Stomach (tissue), 9 donors: Measurements from ENCODE around the gene HDAC11. TPM values are rescaled to one million over a fixed set of nuclear protein-coding genes. Genes with fewer than 3 reads are reported as not detected.

Experiments
- DNase-seq, 2 donors: peaks; one replicate each; pipeline versions ENCODE4 v3.0.0 to v3.0.0-alpha.2; 2013 to 2019
- H3K27ac ChIP-seq, 5 donors: fragments of 200-600 bp in 4 of 5; sonication (generic) in 4 of 5; one replicate each; pipeline ENCODE4 v1.5.1; 2013 to 2019; ENCODE audit warnings: mild to moderate bottlenecking in 1 of 5, moderate library complexity in 1 of 5
- H3K27me3 ChIP-seq, 3 donors: fragments of 200-600 bp; sonication (generic); one replicate each; pipeline ENCODE4 v1.5.1; 2017 to 2019; ENCODE audit warnings: mixed run types in 1 of 3
- H3K36me3 ChIP-seq, 4 donors: fragments of 200-600 bp; sonication (generic); 1 replicate in 3 of 4; 2 replicates in 1 of 4; pipeline ENCODE4 v1.5.1; 2016 to 2019
- H3K4me1 ChIP-seq, 4 donors: fragments of 200-600 bp; sonication (generic); one replicate each; pipeline ENCODE4 v1.5.1; 2016 to 2019
- H3K4me3 ChIP-seq, 4 donors: fragments of 200-600 bp; sonication (generic) in 3 of 4; one replicate each; pipeline ENCODE4 v1.5.1; 2016 to 2019; ENCODE audit warnings: mild to moderate bottlenecking in 1 of 4
- H3K9me3 ChIP-seq, 4 donors: fragments of 200-600 bp; sonication (generic); one replicate each; pipeline ENCODE4 v1.5.1; 2016 to 2019
- CTCF ChIP-seq, 7 experiments: fragments of 450-650 bp in 4 of 7; fragments of 200-600 bp in 3 of 7; sonication (generic) in 3 of 7; IDR thresholded peaks; one replicate each; pipeline ENCODE4 v1.5.1; 2016 to 2019; ENCODE audit warnings: antibody characterized with exemption in 7 of 7, control low read depth in 2 of 7, mild to moderate bottlenecking in 1 of 7
- EP300 ChIP-seq: sonication (generic); formaldehyde crosslinking; IDR thresholded peaks from one replicate; pipeline ENCODE4 v1.6.1; 2017; ENCODE audit warnings: antibody characterized with exemption
- POLR2A ChIP-seq, 4 donors: fragments of 450-650 bp; IDR thresholded peaks; one replicate each; pipeline ENCODE4 v1.6.1; 2016; ENCODE audit warnings: antibody characterized with exemption in 4 of 4, control low read depth in 2 of 4, mild to moderate bottlenecking in 1 of 4, moderate library complexity in 1 of 4
- POLR2AphosphoS5 ChIP-seq, 3 donors: sonication (generic); formaldehyde crosslinking; IDR thresholded peaks; one replicate each; pipeline ENCODE4 v1.6.1; 2016; ENCODE audit warnings: antibody characterized with exemption in 3 of 3
- WGBS, 5 donors: extraction: QIAGEN DNeasy Blood & Tissue Kit in 3 of 5; methylation state at CpG; one replicate each; pipeline versions ENCODE4 v1.1.5 to v1.1.7; 2013 to 2018; 5-methylcytosine and 5-hydroxymethylcytosine counted together
- intact Hi-C: fragments of 100-400 bp; cut with DNase I; formaldehyde crosslinking; loops from one replicate; pipeline ENCODE4 v1.15.1; 2023; ENCODE audit warnings: low total_unique reads
- polyA plus RNA-seq, 3 donors: library from polyadenylated mRNA; stranded (reverse); fragments of 200-250 nt; gene quantifications; one replicate each; pipeline ENCODE4 v1.2.3, GENCODE V29; 2013
- total RNA-seq, 5 donors: library from RNA; depleted of rRNA; stranded (reverse); fragments of >200 nt; gene quantifications; one replicate each; pipeline versions ENCODE4 v1.1.0 to v1.2.3, GENCODE V29; 2014 to 2016
- donor health status: healthy with polysubstance abuse.
- donor health status: Bipolar disorder and iron deficiency.
- donor health status: healthy.

The HDAC11 gene
- total and polyA plus RNA-seq, 8 donors = 4.9 to 16.6 (median 15.4) TPM; not detected in 1

DNA sequence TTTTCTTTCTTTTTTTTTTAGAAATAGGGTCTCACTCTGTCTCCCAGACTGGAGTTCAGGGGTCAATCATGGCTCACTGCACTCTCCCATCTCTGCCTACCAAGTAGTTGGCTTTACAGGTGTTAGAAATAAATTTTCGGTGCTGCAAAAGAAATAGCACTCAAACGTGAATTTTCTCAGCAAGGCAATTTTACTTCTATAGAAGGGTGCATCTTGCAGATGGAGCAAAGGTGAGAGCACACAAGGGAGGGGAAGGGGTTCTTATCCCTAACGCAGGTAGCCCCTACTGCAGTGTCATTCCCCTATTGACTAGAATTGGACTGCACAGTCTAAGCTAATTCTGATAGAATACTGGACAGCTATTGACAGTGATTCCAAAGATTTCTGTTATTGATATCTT is 62.0 kb downstream of the HDAC11 start:
- WGBS, 5 donors = 83 to 91% (median 89%) methylated on average over 3 of the region's 3 CpGs
- H3K36me3 ChIP-seq = no peaks in the 10 kb centered on the region
- no peak for TF ChIP-seq POLR2A (IDR thresholded peaks at IDR 0.05)
- no peak for TF ChIP-seq EP300
- TF ChIP-seq CTCF (IDR thresholded peaks at IDR 0.05) = no peak
- TF ChIP-seq POLR2AphosphoS5 (IDR thresholded peaks at IDR 0.05) = no peak
- no peak for DNase-seq
- intact Hi-C loops = no loop called here
- H3K27ac ChIP-seq = no peak overlapping the region
- H3K4me1 ChIP-seq = peaks cover 0 to 3% (median 0%) of the 10 kb centered on the region in 4 donors
- no peak overlapping the region for H3K4me3 ChIP-seq
- H3K9me3 ChIP-seq = peaks cover 0 to 6% (median 0%) of the 10 kb centered on the region in 4 donors
- peaks cover 0 to 11% (median 0%) of the 10 kb centered on the region in 3 donors for H3K27me3 ChIP-seq

DNA sequence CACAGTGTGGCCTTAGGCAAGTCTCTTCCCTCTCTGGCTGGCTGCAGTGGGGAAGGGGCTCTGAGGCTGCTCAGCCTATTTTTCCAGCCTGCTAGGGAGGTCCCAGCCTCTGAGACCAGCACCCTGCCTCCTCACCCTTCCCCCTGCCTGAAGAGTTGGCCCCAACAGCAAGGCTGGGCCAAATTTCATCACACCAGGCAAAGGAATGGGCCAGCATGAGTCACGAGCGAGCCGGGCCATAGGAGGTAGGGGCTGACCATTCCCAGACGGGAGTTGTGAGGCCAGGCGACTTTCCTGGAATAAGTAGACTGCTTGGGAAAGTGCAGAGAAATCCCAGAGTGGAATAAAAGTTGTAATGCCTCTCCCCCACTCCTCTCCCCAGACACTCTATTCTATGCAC is 63.1 kb downstream of the HDAC11 start:
- TF ChIP-seq CTCF (IDR thresholded peaks at IDR 0.05) (no peak), POLR2AphosphoS5 (IDR thresholded peaks at IDR 0.05) (no peak), POLR2A (IDR thresholded peaks at IDR 0.05) (no peak), EP300 (no peak)
- Histone ChIP-seq H3K27ac (peak overlapping the region in 2 of 5 donors; percentile 29 to 44), H3K27me3 (peaks cover 0 to 18% (median 4%) of the 10 kb centered on the region in 3 donors), H3K9me3 (peaks cover 0 to 6% (median 0%) of the 10 kb centered on the region in 4 donors), H3K4me1 (peaks cover 0 to 5% (median 1%) of the 10 kb centered on the region in 4 donors), H3K4me3 (no peak overlapping the region), H3K36me3 (no peaks in the 10 kb centered on the region)
- peak in 1 of 2 donors; percentile 44 for DNase-seq
- WGBS, 5 donors = 61 to 80% (median 69%) methylated on average over 5 of the region's 5 CpGs
- intact Hi-C loops = no loop called here

DNA sequence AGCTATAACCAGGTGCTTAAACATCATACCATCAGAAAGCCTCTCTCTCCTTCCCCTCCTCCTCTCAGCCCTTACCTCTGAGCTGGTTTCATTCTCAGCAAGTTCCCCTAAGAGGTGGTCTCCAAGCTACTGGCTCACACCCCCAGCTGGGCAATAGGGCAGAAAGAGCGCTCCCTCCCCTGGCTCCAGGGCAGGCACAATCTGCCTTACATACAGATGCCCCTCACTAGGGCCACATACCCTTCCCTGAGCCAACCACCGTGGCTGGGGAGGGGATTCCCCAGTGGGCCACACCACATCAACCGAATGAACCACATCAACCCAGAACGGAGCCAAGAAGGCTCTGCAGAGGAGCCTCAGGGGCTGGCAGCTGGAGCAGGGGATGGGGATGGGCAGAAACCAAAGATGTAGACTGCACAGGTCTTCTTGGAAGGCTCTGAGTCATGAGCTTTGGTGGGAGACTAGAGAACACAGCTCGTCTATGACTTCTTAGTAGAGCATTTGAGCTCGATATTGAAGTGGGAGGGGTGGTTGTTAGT is 64.3 kb downstream of the HDAC11 start:
- 49 to 66% (median 56%) methylated on average over 5 to 6 of the region's 6 CpGs for WGBS, 5 donors
- H3K27me3 ChIP-seq = peaks cover 0 to 29% (median 16%) of the 10 kb centered on the region in 3 donors
- no peak overlapping the region for H3K4me3 ChIP-seq
- H3K27ac ChIP-seq = peak overlapping the region in 3 of 5 donors; percentile 10 to 44 (median 13)
- no peaks in the 10 kb centered on the region for H3K36me3 ChIP-seq
- DNase-seq = peak in 1 of 2 donors; percentile 35
- TF ChIP-seq POLR2AphosphoS5 (IDR thresholded peaks at IDR 0.05) = no peak
- no peak for TF ChIP-seq EP300
- no peak for TF ChIP-seq POLR2A (IDR thresholded peaks at IDR 0.05)
- no peak for TF ChIP-seq CTCF (IDR thresholded peaks at IDR 0.05)
- peaks cover 0 to 6% (median 0%) of the 10 kb centered on the region in 4 donors for H3K9me3 ChIP-seq
- intact Hi-C loops = no loop called here
- peaks cover 4 to 15% (median 11%) of the 10 kb centered on the region in 4 donors for H3K4me1 ChIP-seq

GRCh38 chr3:13544951-13545651 is 65.0 kb downstream of the HDAC11 start:
- Histone ChIP-seq H3K4me3 (no peak overlapping the region), H3K4me1 (peaks cover 4 to 22% (median 15%) of the 10 kb centered on the region in 4 donors), H3K36me3 (no peaks in the 10 kb centered on the region), H3K27ac (peak overlapping the region in 1 of 5 donors; percentile 10), H3K9me3 (peaks cover 0 to 6% (median 0%) of the 10 kb centered on the region in 4 donors), H3K27me3 (peaks cover 0 to 37% (median 20%) of the 10 kb centered on the region in 3 donors)
- TF ChIP-seq POLR2A (IDR thresholded peaks at IDR 0.05) (no peak), POLR2AphosphoS5 (IDR thresholded peaks at IDR 0.05) (no peak), CTCF (IDR thresholded peaks at IDR 0.05) (no peak), EP300 (no peak)
- intact Hi-C loops = no loop called here
- DNase-seq = no peak
- 57 to 69% (median 65%) methylated on average over 9 of the region's 9 CpGs for WGBS, 5 donors
